GM12878 (cell line): ENCODE data around the gene FGD1. TPM values are rescaled to one million over a fixed set of nuclear protein-coding genes. Genes with fewer than 3 reads are reported as not detected.

Experiments
- ATAC-seq: fragments of 200-7000 bp; cut with Tn5 transposase; 3 replicates; pipeline ENCODE4 v1.9.1; 2020; ENCODE audit warnings: mild to moderate bottlenecking, moderate library complexity
- BruUV-seq: library from RNA; stranded (reverse); fragments of 400-500 nt; replicated peaks from 2 replicates; lab custom pipeline; 2021; lab: Mats Ljungman, UMichigan
- CTCF ChIA-PET: fragments of 300-600 bp; sonication (Branson Sonifier 250); formaldehyde crosslinking; extraction: SDS; loops from one replicate; lab custom pipeline; 2021; ENCODE audit warnings: inconsistent platforms; lab: Yijun Ruan, JAX
- POLR2A ChIA-PET: fragments of 350-600 bp; formaldehyde crosslinking; extraction: SDS; loops from one replicate; lab custom pipeline; 2021; ENCODE audit warnings: inconsistent platforms; lab: Charles Lee
- RAD21 ChIA-PET: fragments of 300-600 bp; sonication (Branson Sonifier 250); formaldehyde crosslinking; loops from one replicate; lab custom pipeline; 2023; ENCODE audit warnings: antibody characterized with exemption; ENCODE audit not compliant: unreplicated experiment; lab: Charles Lee
- SMC1A ChIA-PET: fragments of 300-600 bp; sonication (Branson Sonifier 250); formaldehyde crosslinking; loops from one replicate; lab custom pipeline; 2023; ENCODE audit not compliant: unreplicated experiment, uncharacterized antibody; lab: Charles Lee
- DNase-seq: peaks from one replicate; pipeline ENCODE4 v3.0.0-alpha.2; 2011; ENCODE audit warnings: low read depth, low spot score
- FAIRE-seq: peaks from 3 replicates; lab custom pipeline; 2011; peaks lifted over from hg19 to GRCh38; lab: Jason Lieb, UNC
- H2AFZ ChIP-seq: 2 replicates; pipeline ENCODE4 v1.6.0; 2011; ENCODE audit warnings: low read depth, low read length, control low read depth; ENCODE audit not compliant: control insufficient read depth
- H3K27ac ChIP-seq: 2 replicates; pipeline ENCODE4 v1.5.1; 2011; ENCODE audit warnings: control low read depth; ENCODE audit not compliant: control insufficient read depth, insufficient read depth
- H3K27me3 ChIP-seq, 2 experiments: replicated peaks in 1 of 2; 2 replicates each; pipeline versions ENCODE4 v1.6.0 to v1.6.1; 2011; ENCODE audit warnings: low read length in 1 of 2; ENCODE audit not compliant: control insufficient read depth in 2 of 2, insufficient read depth in 2 of 2
- H3K36me3 ChIP-seq, 2 experiments: 2 replicates each; pipeline ENCODE4 v1.5.1; 2011; ENCODE audit warnings: low read length in 1 of 2; ENCODE audit not compliant: control insufficient read depth in 2 of 2, insufficient read depth in 2 of 2
- H3K4me1 ChIP-seq: 2 replicates; pipeline ENCODE4 v1.6.1; 2011; ENCODE audit warnings: mild to moderate bottlenecking, low read length, moderate library complexity, mixed read lengths; ENCODE audit not compliant: control insufficient read depth, insufficient read depth
- H3K4me2 ChIP-seq: 2 replicates; pipeline ENCODE4 v1.6.0; 2011; ENCODE audit warnings: control low read depth; ENCODE audit not compliant: control insufficient read depth, insufficient read depth
- H3K4me3 ChIP-seq: fragments of 200-600 bp; sonication (generic); 2 replicates; pipeline ENCODE4 v1.5.1; 2016
- H3K79me2 ChIP-seq: 2 replicates; pipeline ENCODE4 v1.6.0; 2011; ENCODE audit warnings: low read length; ENCODE audit not compliant: control insufficient read depth, insufficient read depth
- H3K9ac ChIP-seq: 2 replicates; pipeline ENCODE4 v1.8.0; 2011; ENCODE audit warnings: low read length, control low read depth, mixed read lengths; ENCODE audit not compliant: control insufficient read depth, insufficient read depth
- H3K9me3 ChIP-seq: replicated peaks from 3 replicates; pipeline ENCODE4 v1.5.1; 2011; ENCODE audit warnings: mild to moderate bottlenecking, low read length; ENCODE audit not compliant: control insufficient read depth, insufficient read depth
- H4K20me1 ChIP-seq: 2 replicates; pipeline ENCODE4 v1.6.0; 2011; ENCODE audit not compliant: control insufficient read depth, insufficient read depth
- ASH2L ChIP-seq: fragments of 300-600, 200-600 bp; sonication (generic); IDR thresholded peaks from 2 replicates; pipeline ENCODE4 v1.6.1; 2017; ENCODE audit warnings: low read depth, mild to moderate bottlenecking, borderline replicate concordance
- CBX5 ChIP-seq: sonication (generic); IDR thresholded peaks from 2 replicates; pipeline ENCODE4 v1.6.1; 2016; ENCODE audit warnings: low read depth, moderate library complexity, mild to moderate bottlenecking, inconsistent platforms
- MYC ChIP-seq: IDR thresholded peaks from 2 replicates; pipeline ENCODE4 v1.6.1; 2011; ENCODE audit warnings: mild to moderate bottlenecking, low read length, moderate library complexity, inconsistent platforms; ENCODE audit not compliant: insufficient read depth, insufficient replicate concordance, insufficient read length, severe bottlenecking
- NBN ChIP-seq: fragments of 450-650 bp; IDR thresholded peaks from 2 replicates; pipeline ENCODE4 v1.6.1; 2016
- NR2C1 ChIP-seq: fragments of 450-650 bp; IDR thresholded peaks from 2 replicates; pipeline ENCODE4 v1.6.1; 2017; ENCODE audit warnings: antibody characterized with exemption, mild to moderate bottlenecking, moderate library complexity
- NRF1 ChIP-seq: conservative IDR thresholded peaks from 2 replicates; pipeline ENCODE4 v1.6.1; 2011; ENCODE audit warnings: mild to moderate bottlenecking, low read depth, low read length, improper control_type of control experiment
- POLR2A ChIP-seq: IDR thresholded peaks from 2 replicates; pipeline ENCODE4 v1.6.1; 2011; ENCODE audit warnings: low read depth, mild to moderate bottlenecking, low read length
- RBBP5 ChIP-seq: fragments of 200-600 bp; sonication (generic); conservative IDR thresholded peaks from 2 replicates; pipeline ENCODE4 v1.6.1; 2016
- SREBF2 ChIP-seq: IDR thresholded peaks from 2 replicates; pipeline ENCODE4 v1.6.1; 2012; ENCODE audit warnings: mild to moderate bottlenecking, low read length
- SRF ChIP-seq, 2 experiments: IDR thresholded peaks; 2 replicates each; pipeline ENCODE4 v1.6.1; 2011; ENCODE audit warnings: low read depth in 2 of 2, low read length in 2 of 2, mild to moderate bottlenecking in 1 of 2, moderate library complexity in 1 of 2
- ZNF274 ChIP-seq: IDR thresholded peaks from one replicate; pipeline ENCODE4 v1.8.0; 2011; ENCODE audit not compliant: insufficient read length, insufficient read depth
- WGBS: methylation state at CpG from one replicate; pipeline ENCODE4 v1.1.6; 2016; ENCODE audit warnings: low lambda C conversion rate; ENCODE audit not compliant: insufficient replicate concordance, insufficient coverage; ENCODE audit errors: missing lambda C conversion rate; 5-methylcytosine and 5-hydroxymethylcytosine counted together
- in situ Hi-C: fragments of 300-500 bp; cut with MboI; formaldehyde crosslinking; loops from 9 replicates; pipeline ENCODE4 v1.14.3; 2018; ENCODE audit warnings: mixed read lengths
- intact Hi-C: fragments of 100-400 bp; cut with micrococcal nuclease; formaldehyde crosslinking; loops from one replicate; pipeline ENCODE4 v1.14.2; 2022; ENCODE audit not compliant: unreplicated experiment
- polyA plus RNA-seq, 11 experiments: library from polyadenylated mRNA; depleted of rRNA in 4 of 11; unstranded in 6 of 11; stranded (reverse) in 5 of 11; fragments of >200 nt; fragmentation: Nextera tagmentation in 4 of 11; fragmentation: Illumina TruSeq in 1 of 11; extraction: Ambion mirVana in 4 of 11; extraction: Trizol in 1 of 11; gene quantifications; 1 replicate in 1 of 11; 2 replicates in 10 of 11; pipeline versions ENCODE4 v1.2.1 to v1.2.3, GENCODE V29; 2011 to 2016; ENCODE audit warnings: inconsistent platforms in 2 of 11, missing spikeins in 2 of 11, low read depth in 1 of 11
- total RNA-seq, 4 experiments: library from RNA; depleted of rRNA in 3 of 4; stranded (reverse); fragments of >200 nt in 3 of 4; fragmentation: Illumina TruSeq in 1 of 4; extraction: Trizol in 1 of 4; gene quantifications; 2 replicates each; pipeline versions ENCODE4 v1.2.1 to v1.2.3, GENCODE V29; 2013 to 2021
- TF ChIP-seq, protein P1 (sequence below), 3 experiments: IDR thresholded peaks in 2 of 3; conservative IDR thresholded peaks in 1 of 3; 2 replicates each; pipeline ENCODE4 v1.5.1; 2011; ENCODE audit warnings: low read depth in 3 of 3, low read length in 3 of 3, mild to moderate bottlenecking in 3 of 3, control low read depth in 2 of 3, moderate library complexity in 2 of 3, inconsistent platforms in 1 of 3, mixed read lengths in 1 of 3; ENCODE audit not compliant: control insufficient read depth in 2 of 3, insufficient read depth in 1 of 3; ENCODE audit errors: extremely low read depth in 1 of 3
- TF ChIP-seq, protein P2 (sequence below): fragments of 450-650 bp; IDR thresholded peaks from 2 replicates; pipeline ENCODE4 v1.6.1; 2017; ENCODE audit warnings: mild to moderate bottlenecking, moderate library complexity

Gene FGD1
- total and polyA plus RNA-seq, 10 of the 15 experiments (the other 5 are each of a cell fraction or from before 2014, with no cell fraction given): 0.05 to 0.50 (median 0.45) TPM; not detected in 7

DNA sequence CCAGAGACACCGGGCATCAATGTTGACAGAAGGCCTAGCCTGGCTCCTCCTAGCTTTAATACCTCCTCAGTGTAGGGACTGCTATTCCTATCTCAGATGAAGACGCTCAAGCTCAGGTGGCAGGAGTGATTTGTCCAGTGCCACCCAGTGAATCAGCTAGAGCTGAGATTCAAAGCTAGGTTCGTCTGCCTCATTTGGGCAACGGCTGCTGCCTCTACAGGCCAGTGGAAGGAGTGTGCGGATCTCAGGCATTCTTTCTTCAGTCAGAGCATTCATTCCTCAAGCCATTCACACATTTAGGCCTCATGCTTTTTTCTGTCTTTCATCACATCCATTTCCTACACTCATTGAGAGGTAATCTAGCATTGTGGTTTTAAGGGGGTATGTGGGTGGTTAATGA, 48.6 kb downstream of the FGD1 start:
- Histone ChIP-seq H3K79me2 (no peaks in the 10 kb centered on the region), H3K36me3 (peaks cover 0 to 2% of the 10 kb centered on the region in 2 experiments; a peak in 2 of 4 replicates), H3K4me2 (no peak overlapping the region), H3K9me3 (no peaks in the 10 kb centered on the region; the same call in 2 of the 3 replicates), H2AFZ (no peak overlapping the region), H3K27ac (no peak overlapping the region), H3K4me1 (no peaks in the 10 kb centered on the region), H3K9ac (no peak overlapping the region), H3K4me3 (no peak overlapping the region), H4K20me1 (no peaks in the 10 kb centered on the region), H3K27me3 (no peaks in the 10 kb centered on the region)
- POLR2A ChIA-PET: no interaction called here
- in situ Hi-C loops (no loop called here), intact Hi-C loops (no loop called here)
- FAIRE-seq (no peak), ATAC-seq (peak; percentile 51; the same call in 2 of the 3 replicates), DNase-seq (no peak)
- SMC1A ChIA-PET: no interaction called here
- no TSS peak for BruUV-seq
- RAD21 ChIA-PET: interaction anchor here (1.3 kb wide), 1 partner anchor 404 kb away, joined by 3 read pairs; no protein-coding TSS in a partner anchor
- CTCF ChIA-PET: no interaction called here
- TF ChIP-seq NRF1 (no peak), ZNF274 (no peak)
- TF ChIP-seq, protein P1, sequence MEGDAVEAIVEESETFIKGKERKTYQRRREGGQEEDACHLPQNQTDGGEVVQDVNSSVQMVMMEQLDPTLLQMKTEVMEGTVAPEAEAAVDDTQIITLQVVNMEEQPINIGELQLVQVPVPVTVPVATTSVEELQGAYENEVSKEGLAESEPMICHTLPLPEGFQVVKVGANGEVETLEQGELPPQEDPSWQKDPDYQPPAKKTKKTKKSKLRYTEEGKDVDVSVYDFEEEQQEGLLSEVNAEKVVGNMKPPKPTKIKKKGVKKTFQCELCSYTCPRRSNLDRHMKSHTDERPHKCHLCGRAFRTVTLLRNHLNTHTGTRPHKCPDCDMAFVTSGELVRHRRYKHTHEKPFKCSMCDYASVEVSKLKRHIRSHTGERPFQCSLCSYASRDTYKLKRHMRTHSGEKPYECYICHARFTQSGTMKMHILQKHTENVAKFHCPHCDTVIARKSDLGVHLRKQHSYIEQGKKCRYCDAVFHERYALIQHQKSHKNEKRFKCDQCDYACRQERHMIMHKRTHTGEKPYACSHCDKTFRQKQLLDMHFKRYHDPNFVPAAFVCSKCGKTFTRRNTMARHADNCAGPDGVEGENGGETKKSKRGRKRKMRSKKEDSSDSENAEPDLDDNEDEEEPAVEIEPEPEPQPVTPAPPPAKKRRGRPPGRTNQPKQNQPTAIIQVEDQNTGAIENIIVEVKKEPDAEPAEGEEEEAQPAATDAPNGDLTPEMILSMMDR (IDR thresholded peaks at IDR 0.05 in 2 of 3, conservative IDR thresholded peaks at IDR 0.05 in 1 of 3; ENCODE audit: control insufficient read depth in 2 of 3, extremely low read depth in 1 of 3, insufficient read depth in 1 of 3, low read depth in 3 of 3, low read length in 3 of 3): peak in 2 of 3 experiments; percentile 20 to 28; a peak in 1 of 6 replicates
- 59% methylated on average over 5 of the region's 5 CpGs for WGBS

DNA sequence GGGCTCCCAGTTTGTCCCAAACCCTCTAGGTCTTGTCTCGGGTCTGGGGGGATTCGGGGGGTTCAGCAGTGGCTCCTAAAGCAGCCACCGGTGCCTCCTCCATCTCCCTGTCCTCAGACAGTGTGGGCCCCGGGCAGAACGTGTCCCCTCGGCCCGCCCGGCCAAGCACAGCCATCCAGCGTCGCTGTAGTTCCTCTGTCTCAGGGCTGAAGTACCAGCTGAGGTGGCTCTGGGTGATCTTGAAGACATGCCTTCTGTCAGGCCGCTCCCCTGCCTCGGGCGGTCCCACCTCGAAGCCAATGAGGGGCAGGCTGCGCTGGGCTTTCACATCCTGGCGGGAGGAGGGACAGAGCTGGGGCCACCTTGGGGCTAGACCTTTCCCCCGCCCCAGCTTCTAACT, 50.0 kb downstream of the FGD1 start:
- intact Hi-C loops (no loop called here), in situ Hi-C loops (no loop called here)
- no peak overlapping the region for H2AFZ ChIP-seq
- H3K4me2 ChIP-seq: no peak overlapping the region
- ChIA-PET RAD21 (no interaction called here), SMC1A (no interaction called here), POLR2A (no interaction called here), CTCF (no interaction called here)
- H3K4me1 ChIP-seq: no peaks in the 10 kb centered on the region
- BruUV-seq: no TSS peak
- no peak overlapping the region for H3K4me3 ChIP-seq
- ATAC-seq (no peak), FAIRE-seq (no peak), DNase-seq (no peak)
- peaks cover 12% of the 10 kb centered on the region for H3K79me2 ChIP-seq
- H3K36me3 ChIP-seq: peaks cover 0 to 2% of the 10 kb centered on the region in 2 experiments; a peak in 2 of 4 replicates
- H3K9me3 ChIP-seq: no peaks in the 10 kb centered on the region; the same call in 2 of the 3 replicates
- no peaks in the 10 kb centered on the region for H3K27me3 ChIP-seq
- no peaks in the 10 kb centered on the region for H4K20me1 ChIP-seq
- H3K9ac ChIP-seq: no peak overlapping the region
- WGBS: 77% methylated on average over 17 of the region's 17 CpGs
- H3K27ac ChIP-seq: no peak overlapping the region
- TF ChIP-seq ASH2L (no peak), NR2C1 (no peak), CBX5 (no peak), RBBP5 (no peak), MYC (no peak), NBN (no peak), POLR2A (peak; percentile 41; the same call in 1 of the 2 replicates), SREBF2 (no peak), SRF (IDR thresholded peaks at IDR 0.05; ENCODE audit: low read depth in 2 of 2, low read length in 2 of 2) (no peak)
- TF ChIP-seq, protein P2, sequence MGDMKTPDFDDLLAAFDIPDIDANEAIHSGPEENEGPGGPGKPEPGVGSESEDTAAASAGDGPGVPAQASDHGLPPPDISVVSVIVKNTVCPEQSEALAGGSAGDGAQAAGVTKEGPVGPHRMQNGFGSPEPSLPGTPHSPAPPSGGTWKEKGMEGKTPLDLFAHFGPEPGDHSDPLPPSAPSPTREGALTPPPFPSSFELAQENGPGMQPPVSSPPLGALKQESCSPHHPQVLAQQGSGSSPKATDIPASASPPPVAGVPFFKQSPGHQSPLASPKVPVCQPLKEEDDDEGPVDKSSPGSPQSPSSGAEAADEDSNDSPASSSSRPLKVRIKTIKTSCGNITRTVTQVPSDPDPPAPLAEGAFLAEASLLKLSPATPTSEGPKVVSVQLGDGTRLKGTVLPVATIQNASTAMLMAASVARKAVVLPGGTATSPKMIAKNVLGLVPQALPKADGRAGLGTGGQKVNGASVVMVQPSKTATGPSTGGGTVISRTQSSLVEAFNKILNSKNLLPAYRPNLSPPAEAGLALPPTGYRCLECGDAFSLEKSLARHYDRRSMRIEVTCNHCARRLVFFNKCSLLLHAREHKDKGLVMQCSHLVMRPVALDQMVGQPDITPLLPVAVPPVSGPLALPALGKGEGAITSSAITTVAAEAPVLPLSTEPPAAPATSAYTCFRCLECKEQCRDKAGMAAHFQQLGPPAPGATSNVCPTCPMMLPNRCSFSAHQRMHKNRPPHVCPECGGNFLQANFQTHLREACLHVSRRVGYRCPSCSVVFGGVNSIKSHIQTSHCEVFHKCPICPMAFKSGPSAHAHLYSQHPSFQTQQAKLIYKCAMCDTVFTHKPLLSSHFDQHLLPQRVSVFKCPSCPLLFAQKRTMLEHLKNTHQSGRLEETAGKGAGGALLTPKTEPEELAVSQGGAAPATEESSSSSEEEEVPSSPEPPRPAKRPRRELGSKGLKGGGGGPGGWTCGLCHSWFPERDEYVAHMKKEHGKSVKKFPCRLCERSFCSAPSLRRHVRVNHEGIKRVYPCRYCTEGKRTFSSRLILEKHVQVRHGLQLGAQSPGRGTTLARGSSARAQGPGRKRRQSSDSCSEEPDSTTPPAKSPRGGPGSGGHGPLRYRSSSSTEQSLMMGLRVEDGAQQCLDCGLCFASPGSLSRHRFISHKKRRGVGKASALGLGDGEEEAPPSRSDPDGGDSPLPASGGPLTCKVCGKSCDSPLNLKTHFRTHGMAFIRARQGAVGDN: no peak
